Chondrocyte (in vitro differentiated cells): ENCODE results near the gene ZNF780A. TPM values are rescaled to one million over a fixed set of nuclear protein-coding genes. Genes with fewer than 3 reads are reported as not detected.
"Not testable (repeated sequence)": the region's sequence is repeated elsewhere in the genome, so short reads cannot be mapped to it uniquely, and the experiment has no call there.

Experiments used
- DNase-seq: peaks from one replicate; pipeline ENCODE4 v3.0.0; 2021; ENCODE audit warnings: mixed read lengths, low spot score
- H3K27ac Mint-ChIP-seq: one replicate; pipeline ENCODE4 v1.8.0; 2021; ENCODE audit warnings: mild to moderate bottlenecking, moderate library complexity, mixed read lengths; ENCODE audit not compliant: unreplicated experiment
- H3K27me3 Mint-ChIP-seq: 2 replicates; pipeline ENCODE4 v1.8.0; 2021; ENCODE audit warnings: low read depth, mixed read lengths
- H3K36me3 Mint-ChIP-seq: 2 replicates; pipeline ENCODE4 v1.8.0; 2021; ENCODE audit warnings: low read depth, mixed read lengths
- H3K4me1 Mint-ChIP-seq: 2 replicates; pipeline ENCODE4 v1.8.0; 2021; ENCODE audit warnings: low read depth, mild to moderate bottlenecking, mixed read lengths
- H3K4me3 Mint-ChIP-seq: one replicate; pipeline ENCODE4 v1.8.0; 2021; ENCODE audit warnings: mild to moderate bottlenecking, moderate library complexity, mixed read lengths; ENCODE audit not compliant: unreplicated experiment
- H3K9me3 Mint-ChIP-seq: 2 replicates; pipeline ENCODE4 v1.8.0; 2021; ENCODE audit warnings: low read depth, mixed read lengths
- CTCF ChIP-seq: fragments of 200-600 bp; sonication (generic); IDR thresholded peaks from 2 replicates; pipeline ENCODE4 v1.5.0; 2021; ENCODE audit warnings: antibody characterized with exemption, mild to moderate bottlenecking, moderate library complexity
- total RNA-seq: library from RNA; stranded (reverse); gene quantifications from 3 replicates; pipeline ENCODE4 v1.2.1, GENCODE V29; 2021

The ZNF780A gene
- total RNA-seq, 1 donor from 2014 or later = 10.9 TPM

GRCh38 chr19:40130013-40130412 is 39.3 kb upstream of the ZNF780A start:
- peaks cover 55% of the 10 kb centered on the region for H3K27me3 Mint-ChIP-seq
- no peak for DNase-seq
- TF ChIP-seq CTCF = no peak
- H3K9me3 Mint-ChIP-seq = peaks cover 17% of the 10 kb centered on the region
- H3K27ac Mint-ChIP-seq = no peak overlapping the region
- no peaks in the 10 kb centered on the region for H3K4me1 Mint-ChIP-seq
- peaks cover 1% of the 10 kb centered on the region for H3K36me3 Mint-ChIP-seq
- H3K4me3 Mint-ChIP-seq = no peak overlapping the region

GRCh38 chr19:40129425-40129824 is 38.7 kb upstream of the ZNF780A start:
- Mint-ChIP-seq H3K36me3 (peaks cover 1% of the 10 kb centered on the region), H3K9me3 (peaks cover 17% of the 10 kb centered on the region), H3K4me3 (no peak overlapping the region), H3K4me1 (no peaks in the 10 kb centered on the region), H3K27me3 (peaks cover 56% of the 10 kb centered on the region), H3K27ac (no peak overlapping the region)
- DNase-seq = no peak
- no peak for TF ChIP-seq CTCF

GRCh38 chr19:40128991-40129390 is 38.2 kb upstream of the ZNF780A start:
- Mint-ChIP-seq H3K4me1 (no peaks in the 10 kb centered on the region), H3K27ac (no peak overlapping the region), H3K27me3 (peaks cover 61% of the 10 kb centered on the region), H3K9me3 (peaks cover 17% of the 10 kb centered on the region), H3K36me3 (peaks cover 1% of the 10 kb centered on the region), H3K4me3 (no peak overlapping the region)
- TF ChIP-seq CTCF = no peak
- no peak for DNase-seq

- Mint-ChIP-seq H3K36me3 (no peaks in the 10 kb centered on the region), H3K4me3 (no peak overlapping the region), H3K9me3 (peaks cover 2% of the 10 kb centered on the region), H3K27me3 (peaks cover 13% of the 10 kb centered on the region), H3K27ac (no peak overlapping the region), H3K4me1 (no peaks in the 10 kb centered on the region)
- no peak for DNase-seq
- TF ChIP-seq CTCF = no peak
These were observed 28.6 kb upstream of the ZNF780A start for GRCh38 chr19:40119380-40119779.

GRCh38 chr19:40118638-40119037 is 27.9 kb upstream of the ZNF780A start:
- H3K36me3 Mint-ChIP-seq, H3K27ac Mint-ChIP-seq, DNase-seq, H3K4me1 Mint-ChIP-seq, H3K27me3 Mint-ChIP-seq, H3K9me3 Mint-ChIP-seq, H3K4me3 Mint-ChIP-seq: not testable (repeated sequence)

GRCh38 chr19:40116075-40116474 is 25.3 kb upstream of the ZNF780A start:
- no peaks in the 10 kb centered on the region for H3K36me3 Mint-ChIP-seq
- H3K4me1 Mint-ChIP-seq = no peaks in the 10 kb centered on the region
- no peak overlapping the region for H3K27ac Mint-ChIP-seq
- no peak for TF ChIP-seq CTCF
- H3K27me3 Mint-ChIP-seq = peaks cover 4% of the 10 kb centered on the region
- peaks cover 2% of the 10 kb centered on the region for H3K9me3 Mint-ChIP-seq
- H3K4me3 Mint-ChIP-seq = no peak overlapping the region
- DNase-seq = no peak

GRCh38 chr19:40114119-40114518 is 23.4 kb upstream of the ZNF780A start:
- H3K27me3 Mint-ChIP-seq, H3K9me3 Mint-ChIP-seq, H3K4me3 Mint-ChIP-seq, H3K4me1 Mint-ChIP-seq, H3K27ac Mint-ChIP-seq, DNase-seq, H3K36me3 Mint-ChIP-seq: not testable (repeated sequence)

GRCh38 chr19:40112271-40112670 is 21.5 kb upstream of the ZNF780A start:
- H3K9me3 Mint-ChIP-seq, H3K27me3 Mint-ChIP-seq, H3K4me1 Mint-ChIP-seq, H3K4me3 Mint-ChIP-seq, H3K27ac Mint-ChIP-seq, H3K36me3 Mint-ChIP-seq, DNase-seq: not testable (repeated sequence)
